ENCODE data around the gene TSHZ2.

DNA sequence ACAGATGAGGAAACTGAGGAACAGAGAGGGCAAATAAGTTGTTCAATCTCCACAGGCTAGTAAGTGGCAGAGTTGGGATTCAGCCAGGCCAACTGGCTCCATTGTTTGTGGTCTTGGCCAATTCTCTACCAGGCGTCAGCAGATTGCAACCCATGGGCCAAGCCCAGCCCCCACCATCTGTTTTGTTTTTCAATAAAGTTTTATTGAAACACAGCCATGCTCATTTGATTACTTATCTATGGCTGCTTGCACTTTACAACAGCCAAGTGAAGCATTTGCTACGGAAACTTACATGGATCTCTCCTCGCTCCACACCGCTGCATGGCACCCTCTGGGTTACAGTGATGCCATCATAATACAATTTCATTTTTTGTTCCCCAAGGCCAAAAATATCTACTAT is 530.7 kb downstream of the TSHZ2 start:
- TF ChIP-seq, protein P1, sequence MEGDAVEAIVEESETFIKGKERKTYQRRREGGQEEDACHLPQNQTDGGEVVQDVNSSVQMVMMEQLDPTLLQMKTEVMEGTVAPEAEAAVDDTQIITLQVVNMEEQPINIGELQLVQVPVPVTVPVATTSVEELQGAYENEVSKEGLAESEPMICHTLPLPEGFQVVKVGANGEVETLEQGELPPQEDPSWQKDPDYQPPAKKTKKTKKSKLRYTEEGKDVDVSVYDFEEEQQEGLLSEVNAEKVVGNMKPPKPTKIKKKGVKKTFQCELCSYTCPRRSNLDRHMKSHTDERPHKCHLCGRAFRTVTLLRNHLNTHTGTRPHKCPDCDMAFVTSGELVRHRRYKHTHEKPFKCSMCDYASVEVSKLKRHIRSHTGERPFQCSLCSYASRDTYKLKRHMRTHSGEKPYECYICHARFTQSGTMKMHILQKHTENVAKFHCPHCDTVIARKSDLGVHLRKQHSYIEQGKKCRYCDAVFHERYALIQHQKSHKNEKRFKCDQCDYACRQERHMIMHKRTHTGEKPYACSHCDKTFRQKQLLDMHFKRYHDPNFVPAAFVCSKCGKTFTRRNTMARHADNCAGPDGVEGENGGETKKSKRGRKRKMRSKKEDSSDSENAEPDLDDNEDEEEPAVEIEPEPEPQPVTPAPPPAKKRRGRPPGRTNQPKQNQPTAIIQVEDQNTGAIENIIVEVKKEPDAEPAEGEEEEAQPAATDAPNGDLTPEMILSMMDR (IDR thresholded peaks at IDR 0.05; ENCODE audit: insufficient read depth, low read depth, low read length): no peak
- TF ChIP-seq EZH2 (IDR thresholded peaks at IDR 0.05; ENCODE audit: insufficient read depth, low read length): no peak

Measured in astrocyte (in vitro differentiated cells and primary cell).